ENCODE data around the gene PTPRN2. TPM values are rescaled to one million over a fixed set of nuclear protein-coding genes. Genes with fewer than 3 reads are reported as not detected.

PTPRN2 gene
- total and polyA plus RNA-seq, 9 of the 15 experiments (the other 6 are each of a cell fraction or from before 2014, with no cell fraction given), result not detected

- peaks cover 74 to 94% of the 10 kb centered on the region in 2 experiments for H3K27me3 ChIP-seq (ENCODE audit: control insufficient read depth in 2 of 2, insufficient read depth in 2 of 2, low read length in 2 of 2)
- no peaks in the 10 kb centered on the region for H3K36me3 ChIP-seq (ENCODE audit: control insufficient read depth, insufficient read depth, low read length)
- H3K9me1 ChIP-seq (ENCODE audit: control insufficient read depth, insufficient read depth, low read length), result no peaks in the 10 kb centered on the region
- no TSS peak for BruUV-seq (replicated peaks)
- in situ Hi-C loops (cut with MboI), result no loop called here
- intact Hi-C loops (cut with micrococcal nuclease), result no loop called here
- CTCF ChIA-PET (ENCODE audit: low intra/inter-chr PET ratio), result no interaction called here
- ATAC-seq, result peak; percentile 11; the same call in 1 of the 3 replicates
- peaks cover 13% of the 10 kb centered on the region; the same call in 1 of the 2 replicates for H4K20me1 ChIP-seq (replicated peaks; ENCODE audit: control insufficient read depth, insufficient read depth, low read length)
- no peak overlapping the region for H3K27ac ChIP-seq (ENCODE audit: extremely low read depth, low read depth, low read length)
- TF ChIP-seq PKNOX1 (IDR thresholded peaks at IDR 0.05) (no peak), ARID1B (IDR thresholded peaks at IDR 0.05) (no peak), MCM5 (IDR thresholded peaks at IDR 0.05; ENCODE audit: low read depth) (no peak)
- POLR2A ChIA-PET, result no interaction called here
- H2AFZ ChIP-seq (ENCODE audit: low read depth, low read length), result no peak overlapping the region
- DNase-seq (ENCODE audit: extremely low read depth in 1 of 4, low spot score in 3 of 4), result no peak
- no peak overlapping the region for H3K9ac ChIP-seq (ENCODE audit: insufficient read depth in 1 of 2, low read depth in 2 of 2, low read length in 2 of 2)
- no peak for FAIRE-seq
- no peaks in the 10 kb centered on the region for H3K9me3 ChIP-seq (replicated peaks; ENCODE audit: control insufficient read depth, insufficient read depth, low read depth, low read length)
- WGBS (ENCODE audit: insufficient coverage, low coverage, missing lambda C conversion rate), result 1% methylated on average over 10 of the region's 10 CpGs
- peaks cover 0 to 10% of the 10 kb centered on the region in 2 experiments; a peak in 1 of 5 replicates for H3K4me1 ChIP-seq (replicated peaks in 1 of 2; ENCODE audit: control insufficient read depth in 2 of 2, insufficient read depth in 2 of 2, low read length in 2 of 2)
- no peak overlapping the region for H3K4me2 ChIP-seq (ENCODE audit: insufficient read depth, low read length)
- H3K4me3 ChIP-seq, result no peak overlapping the region
- no peaks in the 10 kb centered on the region for H3K79me2 ChIP-seq (ENCODE audit: control insufficient read depth, insufficient read depth, low read length)
Observed at GRCh38 chr7:157607218-157607617, 980.4 kb downstream of the PTPRN2 start.

GRCh38 chr7:157606140-157606539, 981.5 kb downstream of the PTPRN2 start:
- intact Hi-C loops (cut with micrococcal nuclease) (no loop called here), in situ Hi-C loops (cut with MboI) (no loop called here)
- H3K9me1 ChIP-seq (ENCODE audit: control insufficient read depth, insufficient read depth, low read length), result no peaks in the 10 kb centered on the region
- no peak overlapping the region for H2AFZ ChIP-seq (ENCODE audit: low read depth, low read length)
- no TSS peak for BruUV-seq (replicated peaks)
- H3K9ac ChIP-seq (ENCODE audit: insufficient read depth in 1 of 2, low read depth in 2 of 2, low read length in 2 of 2), result no peak overlapping the region
- H3K36me3 ChIP-seq (ENCODE audit: control insufficient read depth, insufficient read depth, low read length), result no peaks in the 10 kb centered on the region
- ChIA-PET POLR2A (no interaction called here), CTCF (ENCODE audit: low intra/inter-chr PET ratio) (no interaction called here)
- DNase-seq (ENCODE audit: extremely low read depth in 1 of 4, low spot score in 3 of 4) (no peak), ATAC-seq (no peak), FAIRE-seq (no peak)
- peaks cover 0 to 3% of the 10 kb centered on the region in 2 experiments; a peak in 1 of 5 replicates for H3K4me1 ChIP-seq (replicated peaks in 1 of 2; ENCODE audit: control insufficient read depth in 2 of 2, insufficient read depth in 2 of 2, low read length in 2 of 2)
- peaks cover 76 to 93% of the 10 kb centered on the region in 2 experiments for H3K27me3 ChIP-seq (ENCODE audit: control insufficient read depth in 2 of 2, insufficient read depth in 2 of 2, low read length in 2 of 2)
- WGBS (ENCODE audit: insufficient coverage, low coverage, missing lambda C conversion rate), result 2% methylated on average over 9 of the region's 9 CpGs
- no peaks in the 10 kb centered on the region for H3K79me2 ChIP-seq (ENCODE audit: control insufficient read depth, insufficient read depth, low read length)
- no peak overlapping the region for H3K4me3 ChIP-seq
- peaks cover 22% of the 10 kb centered on the region; the same call in 1 of the 2 replicates for H4K20me1 ChIP-seq (replicated peaks; ENCODE audit: control insufficient read depth, insufficient read depth, low read length)
- no peak overlapping the region for H3K4me2 ChIP-seq (ENCODE audit: insufficient read depth, low read length)
- H3K27ac ChIP-seq (ENCODE audit: extremely low read depth, low read depth, low read length), result no peak overlapping the region
- no peaks in the 10 kb centered on the region for H3K9me3 ChIP-seq (replicated peaks; ENCODE audit: control insufficient read depth, insufficient read depth, low read depth, low read length)
- TF ChIP-seq PHB2 (IDR thresholded peaks at IDR 0.05; ENCODE audit: low read depth) (no peak), GTF3C2 (IDR thresholded peaks at IDR 0.05; ENCODE audit: borderline replicate concordance, extremely low read depth, insufficient read length) (no peak), HNRNPUL1 (IDR thresholded peaks at IDR 0.05; ENCODE audit: low read length) (no peak), NFE2L1 (tag; IDR thresholded peaks at IDR 0.05; ENCODE audit: borderline replicate concordance, low read depth) (no peak), EWSR1 (IDR thresholded peaks at IDR 0.05; ENCODE audit: borderline replicate concordance, low read depth, partially characterized antibody) (no peak)
